Bronchial epithelial cell (primary cell): Measurements from ENCODE around the gene ZNF160. TPM values are rescaled to one million over a fixed set of nuclear protein-coding genes. Genes with fewer than 3 reads are reported as not detected.
"Not testable (repeated sequence)": the region's sequence is repeated elsewhere in the genome, so short reads cannot be mapped to it uniquely, and the experiment has no call there.

Experiments
- DNase-seq: peaks from one replicate; pipeline ENCODE4 v3.0.0-alpha.2; 2010; ENCODE audit warnings: low read depth
- FAIRE-seq: peaks from 2 replicates; lab custom pipeline; 2011; peaks lifted over from hg19 to GRCh38; lab: Jason Lieb, UNC
- H3K27me3 ChIP-seq: 2 replicates; pipeline ENCODE4 v1.5.1; 2011; ENCODE audit warnings: low read length; ENCODE audit not compliant: control insufficient read depth, insufficient read depth
- H3K36me3 ChIP-seq: 2 replicates; pipeline ENCODE4 v1.5.1; 2011; ENCODE audit warnings: low read length; ENCODE audit not compliant: control insufficient read depth, insufficient read depth
- H3K4me3 ChIP-seq: 2 replicates; pipeline ENCODE4 v1.5.1; 2011; ENCODE audit warnings: mild to moderate bottlenecking, low read depth, low read length, control low read depth
- total RNA-seq: library from RNA; depleted of rRNA; stranded (reverse); fragments of >200 nt; gene quantifications from 2 replicates; pipeline ENCODE4 v1.2.1, GENCODE V29; 2014
- TF ChIP-seq, protein P1 (sequence below): IDR thresholded peaks from 2 replicates; pipeline ENCODE4 v1.5.1; 2011; ENCODE audit warnings: mild to moderate bottlenecking, moderate library complexity, low read length, control low read depth, inconsistent platforms; ENCODE audit not compliant: insufficient read depth, severe bottlenecking

Gene ZNF160
- total RNA-seq, 1 donor from 2014 or later: 17.1 TPM

- peak overlapping the region; percentile 24 for H3K4me3 ChIP-seq
- TF ChIP-seq, protein P1, sequence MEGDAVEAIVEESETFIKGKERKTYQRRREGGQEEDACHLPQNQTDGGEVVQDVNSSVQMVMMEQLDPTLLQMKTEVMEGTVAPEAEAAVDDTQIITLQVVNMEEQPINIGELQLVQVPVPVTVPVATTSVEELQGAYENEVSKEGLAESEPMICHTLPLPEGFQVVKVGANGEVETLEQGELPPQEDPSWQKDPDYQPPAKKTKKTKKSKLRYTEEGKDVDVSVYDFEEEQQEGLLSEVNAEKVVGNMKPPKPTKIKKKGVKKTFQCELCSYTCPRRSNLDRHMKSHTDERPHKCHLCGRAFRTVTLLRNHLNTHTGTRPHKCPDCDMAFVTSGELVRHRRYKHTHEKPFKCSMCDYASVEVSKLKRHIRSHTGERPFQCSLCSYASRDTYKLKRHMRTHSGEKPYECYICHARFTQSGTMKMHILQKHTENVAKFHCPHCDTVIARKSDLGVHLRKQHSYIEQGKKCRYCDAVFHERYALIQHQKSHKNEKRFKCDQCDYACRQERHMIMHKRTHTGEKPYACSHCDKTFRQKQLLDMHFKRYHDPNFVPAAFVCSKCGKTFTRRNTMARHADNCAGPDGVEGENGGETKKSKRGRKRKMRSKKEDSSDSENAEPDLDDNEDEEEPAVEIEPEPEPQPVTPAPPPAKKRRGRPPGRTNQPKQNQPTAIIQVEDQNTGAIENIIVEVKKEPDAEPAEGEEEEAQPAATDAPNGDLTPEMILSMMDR: no peak
- DNase-seq (peak; percentile 8), FAIRE-seq (no peak)
- H3K36me3 ChIP-seq: no peaks in the 10 kb centered on the region
- no peaks in the 10 kb centered on the region for H3K27me3 ChIP-seq
Observed at GRCh38 chr19:53037101-53038097, 65.8 kb downstream of the ZNF160 start.

GRCh38 chr19:53034948-53035675 lies 68.1 kb downstream of the ZNF160 start:
- H3K4me3 ChIP-seq: no peak overlapping the region
- FAIRE-seq: no peak
- TF ChIP-seq, protein P1: no peak
- no peaks in the 10 kb centered on the region for H3K27me3 ChIP-seq
- H3K36me3 ChIP-seq: no peaks in the 10 kb centered on the region
- DNase-seq: peak; percentile 17

GRCh38 chr19:53034054-53034453 lies 69.2 kb downstream of the ZNF160 start:
- TF ChIP-seq, protein P1: no peak
- H3K36me3 ChIP-seq: no peaks in the 10 kb centered on the region
- FAIRE-seq (no peak), DNase-seq (no peak)
- H3K27me3 ChIP-seq: no peaks in the 10 kb centered on the region
- H3K4me3 ChIP-seq: no peak overlapping the region

GRCh38 chr19:53028306-53028705 lies 74.9 kb downstream of the ZNF160 start:
- FAIRE-seq, DNase-seq, H3K4me3 ChIP-seq, H3K27me3 ChIP-seq, H3K36me3 ChIP-seq: not testable (repeated sequence)

DNA sequence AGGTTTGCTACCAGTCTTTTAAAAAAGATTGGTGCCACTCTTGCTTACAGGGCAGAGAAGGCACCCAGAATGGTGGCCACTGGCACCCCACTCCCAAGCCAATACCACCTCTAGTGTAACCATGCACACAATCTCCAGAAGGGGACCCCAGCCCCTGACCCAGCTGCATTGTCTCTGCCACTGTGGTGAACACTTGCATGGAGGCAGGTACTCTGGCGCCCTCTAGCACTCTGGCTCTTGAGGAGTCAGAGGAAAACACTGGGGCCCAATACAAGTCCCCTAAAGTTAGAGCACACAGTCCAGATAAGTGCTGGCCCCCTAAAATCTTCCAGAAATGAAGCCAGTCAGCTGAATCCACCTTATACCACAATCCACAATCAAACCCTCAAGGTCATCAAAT lies 83.5 kb downstream of the ZNF160 start:
- no peak overlapping the region for H3K4me3 ChIP-seq
- H3K36me3 ChIP-seq: no peaks in the 10 kb centered on the region
- no peak for DNase-seq
- no peaks in the 10 kb centered on the region for H3K27me3 ChIP-seq
- TF ChIP-seq, protein P1: peak; percentile 31
- no peak for FAIRE-seq

Other genes starting within 250 kb of the ZNF160 start
- gene ZNF468, start 245.8 kb downstream of the ZNF160 start, total RNA-seq: 86.9 and 132 TPM in 2 replicates
- 12.3 and 23.4 TPM in 2 replicates for gene ZNF320, start 205.8 kb downstream of the ZNF160 start, total RNA-seq
- gene ZNF888, start 180.0 kb downstream of the ZNF160 start, total RNA-seq: 9.7 and 13.2 TPM in 2 replicates
- 13.3 and 24.0 TPM in 2 replicates for gene ZNF816, start 140.5 kb downstream of the ZNF160 start, total RNA-seq
- gene ERVV-1, start 89.5 kb downstream of the ZNF160 start, total RNA-seq: not detected in 2 replicates
- gene ERVV-2, start 58.7 kb downstream of the ZNF160 start, total RNA-seq: not detected in 2 replicates
- 3.2 and 8.6 TPM in 2 replicates for gene ZNF415, start 29.5 kb upstream of the ZNF160 start, total RNA-seq
- 7.2 and 7.9 TPM in 2 replicates for gene ZNF347, start 55.6 kb upstream of the ZNF160 start, total RNA-seq
- gene ZNF665, start 89.9 kb upstream of the ZNF160 start, total RNA-seq: 1.6 and 2.8 TPM in 2 replicates
- gene ZNF677, start 151.5 kb upstream of the ZNF160 start, total RNA-seq: 8.4 and 15.6 TPM in 2 replicates
- not detected in 2 replicates for gene VN1R2, start 154.9 kb upstream of the ZNF160 start, total RNA-seq
- gene VN1R4, start 164.3 kb upstream of the ZNF160 start, total RNA-seq: not detected in 2 replicates
- 11.1 and 11.6 TPM in 2 replicates for gene ZNF845, start 230.3 kb upstream of the ZNF160 start, total RNA-seq